WTC11 (cell line): ENCODE data around the gene RNF215. TPM values are rescaled to one million over a fixed set of nuclear protein-coding genes. Genes with fewer than 3 reads are reported as not detected.

Experiments
- ATAC-seq: fragments of 200-7000 bp; cut with Tn5 transposase; 2 replicates; pipeline ENCODE4 v1.10.0; 2021; ENCODE audit warnings: mild to moderate bottlenecking, moderate library complexity
- CTCF ChIA-PET: fragments of 300-600 bp; sonication (Branson Sonifier 250); formaldehyde crosslinking; loops from one replicate; lab custom pipeline; 2021; ENCODE audit warnings: antibody characterized with exemption; lab: Charles Lee
- POLR2A ChIA-PET: fragments of 350-600 bp; sonication (Branson Sonifier 250); formaldehyde crosslinking; loops from one replicate; lab custom pipeline; 2021; ENCODE audit warnings: antibody characterized with exemption; lab: Charles Lee
- DNase-seq: peaks from one replicate; pipeline ENCODE4 v3.0.0; 2021; ENCODE audit warnings: low spot score
- H3K27ac Mint-ChIP-seq: 2 replicates; pipeline ENCODE4 v1.8.0; 2021; ENCODE audit warnings: mixed read lengths
- H3K27me3 Mint-ChIP-seq: 2 replicates; pipeline ENCODE4 v1.8.0; 2021; ENCODE audit warnings: low read depth, mild to moderate bottlenecking, moderate library complexity, mixed read lengths
- H3K36me3 Mint-ChIP-seq: 2 replicates; pipeline ENCODE4 v1.8.0; 2021; ENCODE audit warnings: mixed read lengths
- H3K4me1 Mint-ChIP-seq: 2 replicates; pipeline ENCODE4 v1.8.0; 2022; ENCODE audit warnings: mixed read lengths
- H3K4me3 Mint-ChIP-seq: 2 replicates; pipeline ENCODE4 v1.8.0; 2021; ENCODE audit warnings: mild to moderate bottlenecking, moderate library complexity, mixed read lengths
- H3K9me3 Mint-ChIP-seq: 2 replicates; pipeline ENCODE4 v1.8.0; 2021; ENCODE audit warnings: mixed read lengths
- ATF1 ChIP-seq: sonication (generic); formaldehyde crosslinking; IDR thresholded peaks from 2 replicates; pipeline ENCODE4 v1.8.1; 2023; ENCODE audit warnings: mild to moderate bottlenecking, moderate library complexity, missing genetic modification reagents
- GTF2I ChIP-seq: fragments of 250-450 bp; sonication (Bioruptor Pico); conservative IDR thresholded peaks from 2 replicates; pipeline ENCODE4 v1.4.0; 2021; ENCODE audit warnings: mild to moderate bottlenecking
- HMGA2 ChIP-seq: fragments of 250-450 bp; sonication (Bioruptor Pico); IDR thresholded peaks from 2 replicates; pipeline ENCODE4 v1.4.0; 2021; ENCODE audit warnings: mild to moderate bottlenecking, moderate library complexity
- JAZF1 ChIP-seq: fragments of 250-450 bp; sonication (Bioruptor Pico); IDR thresholded peaks from 2 replicates; pipeline ENCODE4 v1.9.0; 2021; ENCODE audit warnings: moderate library complexity, mild to moderate bottlenecking, inconsistent platforms
- KAT7 ChIP-seq: sonication (generic); formaldehyde crosslinking; IDR thresholded peaks from 2 replicates; pipeline ENCODE4 v1.8.1; 2023; ENCODE audit warnings: missing genetic modification reagents, mild to moderate bottlenecking, borderline replicate concordance
- MXD4 ChIP-seq: fragments of 250-450 bp; sonication (Bioruptor Pico); IDR thresholded peaks from 2 replicates; pipeline ENCODE4 v1.8.0; 2021; ENCODE audit warnings: mild to moderate bottlenecking, moderate library complexity, borderline replicate concordance
- NFE2L1 ChIP-seq: sonication (generic); formaldehyde crosslinking; IDR thresholded peaks from 2 replicates; pipeline ENCODE4 v1.8.1; 2023; ENCODE audit warnings: missing genetic modification reagents
- NR3C1 ChIP-seq: sonication (generic); formaldehyde crosslinking; conservative IDR thresholded peaks from 2 replicates; pipeline ENCODE4 v1.8.1; 2023; ENCODE audit warnings: low read depth, mild to moderate bottlenecking, missing genetic modification reagents
- ZNF232 ChIP-seq: sonication (generic); formaldehyde crosslinking; IDR thresholded peaks from 2 replicates; pipeline ENCODE4 v1.8.0; 2022; ENCODE audit warnings: mild to moderate bottlenecking, missing genetic modification reagents
- ZNF263 ChIP-seq: sonication (generic); formaldehyde crosslinking; IDR thresholded peaks from 2 replicates; pipeline ENCODE4 v1.8.1; 2022; ENCODE audit warnings: low read depth, mild to moderate bottlenecking, moderate library complexity, missing genetic modification reagents
- ZNF423 ChIP-seq: fragments of 250-450 bp; sonication (Bioruptor Pico); IDR thresholded peaks from 2 replicates; pipeline ENCODE4 v2.1.2; 2022; ENCODE audit warnings: mild to moderate bottlenecking, moderate library complexity
- total RNA-seq: library from RNA; stranded (reverse); gene quantifications from 3 replicates; pipeline ENCODE4 v1.2.3, GENCODE V29; 2021
- TF ChIP-seq, protein P1 (sequence below): fragments of 250-450 bp; sonication (Bioruptor Pico); IDR thresholded peaks from 2 replicates; pipeline ENCODE4 v2.1.2; 2022; ENCODE audit warnings: mild to moderate bottlenecking, moderate library complexity
- TF ChIP-seq, protein P2 (sequence below): sonication (generic); formaldehyde crosslinking; IDR thresholded peaks from 2 replicates; pipeline ENCODE4 v1.8.0; 2022; ENCODE audit warnings: mild to moderate bottlenecking, missing genetic modification reagents
- TF ChIP-seq, protein P3 (sequence below): sonication (generic); formaldehyde crosslinking; IDR thresholded peaks from 2 replicates; pipeline ENCODE4 v1.8.0; 2022; ENCODE audit warnings: missing genetic modification reagents
- TF ChIP-seq, protein P4 (sequence below): fragments of 250-450 bp; sonication (Bioruptor Pico); IDR thresholded peaks from 2 replicates; pipeline ENCODE4 v1.9.0; 2021; ENCODE audit warnings: mild to moderate bottlenecking, borderline replicate concordance
- TF ChIP-seq, protein P5 (sequence below): sonication (generic); formaldehyde crosslinking; IDR thresholded peaks from 2 replicates; pipeline ENCODE4 v1.8.1; 2022; ENCODE audit warnings: low read depth, mild to moderate bottlenecking, moderate library complexity, missing genetic modification reagents, borderline replicate concordance
- TF ChIP-seq, protein P6 (sequence below): sonication (generic); formaldehyde crosslinking; conservative IDR thresholded peaks from 2 replicates; pipeline ENCODE4 v1.8.1; 2022; ENCODE audit warnings: mild to moderate bottlenecking, missing genetic modification reagents

Gene RNF215
- total RNA-seq, 1 experiment from 2014 or later, result 25.4 TPM

DNA sequence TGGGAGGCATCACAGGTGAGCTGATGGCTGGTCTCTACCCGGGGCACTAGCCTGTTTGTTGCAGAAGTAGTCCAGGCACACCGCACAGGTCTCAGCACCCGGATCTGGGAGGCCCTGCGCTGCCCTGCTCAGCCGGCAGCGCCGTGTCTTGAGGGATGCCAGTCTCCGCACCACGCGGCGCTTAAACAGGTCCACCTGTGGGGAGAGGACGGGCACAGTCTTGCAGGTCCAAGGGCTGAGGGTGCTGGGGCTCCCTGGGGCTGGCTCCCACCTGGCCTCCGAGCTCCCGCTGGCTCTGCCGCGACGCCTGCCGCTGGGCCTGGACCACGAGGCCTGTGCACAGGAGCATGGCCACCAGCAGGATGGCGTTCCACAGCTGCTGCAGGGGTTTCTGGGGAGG lies 7.2 kb downstream of the RNF215 start:
- no peak overlapping the region for H3K27ac Mint-ChIP-seq

DNA sequence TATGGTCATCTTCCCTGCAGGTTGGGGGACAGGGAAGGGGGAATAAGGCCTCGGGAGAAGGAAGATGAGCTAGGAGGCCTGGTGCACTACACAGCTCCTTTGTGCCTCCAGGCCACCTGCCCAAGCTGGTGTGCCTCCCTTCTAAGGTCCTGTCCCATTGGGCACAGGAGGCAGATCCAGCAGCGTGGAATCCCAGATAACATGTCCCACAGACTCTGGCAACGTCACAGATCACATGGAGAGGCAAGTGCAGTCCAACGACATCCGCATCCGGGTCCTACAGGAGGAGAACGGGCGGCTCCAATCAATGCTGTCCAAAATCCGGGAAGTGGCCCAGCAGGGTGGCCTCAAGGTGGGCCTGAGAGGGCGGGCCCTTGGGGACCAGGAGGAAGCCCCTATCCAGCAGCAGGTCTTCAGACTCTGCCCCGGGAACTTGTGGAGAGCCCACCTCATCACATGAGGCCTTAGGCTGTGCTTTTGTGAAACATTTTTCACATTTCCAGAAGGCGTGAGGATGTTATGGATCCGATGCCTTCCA lies 11.8 kb downstream of the RNF215 start:
- no peak overlapping the region for H3K4me3 Mint-ChIP-seq
- ATAC-seq (no peak), DNase-seq (no peak)
- peaks cover 4% of the 10 kb centered on the region; the same call in 1 of the 2 replicates for H3K36me3 Mint-ChIP-seq
- H3K27me3 Mint-ChIP-seq, result no peaks in the 10 kb centered on the region
- 0 out of 2 replicates have a peak, but pooled peaks cover 3% of the 10 kb centered on the region for H3K4me1 Mint-ChIP-seq
- POLR2A ChIA-PET, result interaction anchor here (0.7 to 1.8 kb wide), 2 partner anchors 19 to 568 kb away, joined by 6 to 14 read pairs; partner anchors contain the start of genes CCDC157 and SF3A1
- TF ChIP-seq ZNF263 (CRISPR knock-in tag) (no peak), MXD4 (CRISPR knock-in tag) (no peak), NFE2L1 (CRISPR knock-in tag) (no peak), KAT7 (CRISPR knock-in tag) (no peak), HMGA2 (CRISPR knock-in tag) (no peak), ATF1 (CRISPR knock-in tag) (no peak), ZNF232 (CRISPR knock-in tag) (no peak), GTF2I (CRISPR knock-in tag) (no peak), ZNF423 (CRISPR knock-in tag) (no peak), NR3C1 (CRISPR knock-in tag) (no peak)
- TF ChIP-seq, protein P1, sequence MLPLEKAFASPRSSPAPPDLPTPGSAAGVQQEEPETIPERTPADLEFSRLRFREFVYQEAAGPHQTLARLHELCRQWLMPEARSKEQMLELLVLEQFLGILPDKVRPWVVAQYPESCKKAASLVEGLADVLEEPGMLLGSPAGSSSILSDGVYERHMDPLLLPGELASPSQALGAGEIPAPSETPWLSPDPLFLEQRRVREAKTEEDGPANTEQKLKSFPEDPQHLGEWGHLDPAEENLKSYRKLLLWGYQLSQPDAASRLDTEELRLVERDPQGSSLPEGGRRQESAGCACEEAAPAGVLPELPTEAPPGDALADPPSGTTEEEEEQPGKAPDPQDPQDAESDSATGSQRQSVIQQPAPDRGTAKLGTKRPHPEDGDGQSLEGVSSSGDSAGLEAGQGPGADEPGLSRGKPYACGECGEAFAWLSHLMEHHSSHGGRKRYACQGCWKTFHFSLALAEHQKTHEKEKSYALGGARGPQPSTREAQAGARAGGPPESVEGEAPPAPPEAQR (CRISPR knock-in tag), result no peak
- TF ChIP-seq, protein P2, sequence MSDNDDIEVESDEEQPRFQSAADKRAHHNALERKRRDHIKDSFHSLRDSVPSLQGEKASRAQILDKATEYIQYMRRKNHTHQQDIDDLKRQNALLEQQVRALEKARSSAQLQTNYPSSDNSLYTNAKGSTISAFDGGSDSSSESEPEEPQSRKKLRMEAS (CRISPR knock-in tag), result no peak
- TF ChIP-seq, protein P3, sequence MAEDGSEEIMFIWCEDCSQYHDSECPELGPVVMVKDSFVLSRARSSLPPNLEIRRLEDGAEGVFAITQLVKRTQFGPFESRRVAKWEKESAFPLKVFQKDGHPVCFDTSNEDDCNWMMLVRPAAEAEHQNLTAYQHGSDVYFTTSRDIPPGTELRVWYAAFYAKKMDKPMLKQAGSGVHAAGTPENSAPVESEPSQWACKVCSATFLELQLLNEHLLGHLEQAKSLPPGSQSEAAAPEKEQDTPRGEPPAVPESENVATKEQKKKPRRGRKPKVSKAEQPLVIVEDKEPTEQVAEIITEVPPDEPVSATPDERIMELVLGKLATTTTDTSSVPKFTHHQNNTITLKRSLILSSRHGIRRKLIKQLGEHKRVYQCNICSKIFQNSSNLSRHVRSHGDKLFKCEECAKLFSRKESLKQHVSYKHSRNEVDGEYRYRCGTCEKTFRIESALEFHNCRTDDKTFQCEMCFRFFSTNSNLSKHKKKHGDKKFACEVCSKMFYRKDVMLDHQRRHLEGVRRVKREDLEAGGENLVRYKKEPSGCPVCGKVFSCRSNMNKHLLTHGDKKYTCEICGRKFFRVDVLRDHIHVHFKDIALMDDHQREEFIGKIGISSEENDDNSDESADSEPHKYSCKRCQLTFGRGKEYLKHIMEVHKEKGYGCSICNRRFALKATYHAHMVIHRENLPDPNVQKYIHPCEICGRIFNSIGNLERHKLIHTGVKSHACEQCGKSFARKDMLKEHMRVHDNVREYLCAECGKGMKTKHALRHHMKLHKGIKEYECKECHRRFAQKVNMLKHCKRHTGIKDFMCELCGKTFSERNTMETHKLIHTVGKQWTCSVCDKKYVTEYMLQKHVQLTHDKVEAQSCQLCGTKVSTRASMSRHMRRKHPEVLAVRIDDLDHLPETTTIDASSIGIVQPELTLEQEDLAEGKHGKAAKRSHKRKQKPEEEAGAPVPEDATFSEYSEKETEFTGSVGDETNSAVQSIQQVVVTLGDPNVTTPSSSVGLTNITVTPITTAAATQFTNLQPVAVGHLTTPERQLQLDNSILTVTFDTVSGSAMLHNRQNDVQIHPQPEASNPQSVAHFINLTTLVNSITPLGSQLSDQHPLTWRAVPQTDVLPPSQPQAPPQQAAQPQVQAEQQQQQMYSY (CRISPR knock-in tag), result no peak
- TF ChIP-seq, protein P4, sequence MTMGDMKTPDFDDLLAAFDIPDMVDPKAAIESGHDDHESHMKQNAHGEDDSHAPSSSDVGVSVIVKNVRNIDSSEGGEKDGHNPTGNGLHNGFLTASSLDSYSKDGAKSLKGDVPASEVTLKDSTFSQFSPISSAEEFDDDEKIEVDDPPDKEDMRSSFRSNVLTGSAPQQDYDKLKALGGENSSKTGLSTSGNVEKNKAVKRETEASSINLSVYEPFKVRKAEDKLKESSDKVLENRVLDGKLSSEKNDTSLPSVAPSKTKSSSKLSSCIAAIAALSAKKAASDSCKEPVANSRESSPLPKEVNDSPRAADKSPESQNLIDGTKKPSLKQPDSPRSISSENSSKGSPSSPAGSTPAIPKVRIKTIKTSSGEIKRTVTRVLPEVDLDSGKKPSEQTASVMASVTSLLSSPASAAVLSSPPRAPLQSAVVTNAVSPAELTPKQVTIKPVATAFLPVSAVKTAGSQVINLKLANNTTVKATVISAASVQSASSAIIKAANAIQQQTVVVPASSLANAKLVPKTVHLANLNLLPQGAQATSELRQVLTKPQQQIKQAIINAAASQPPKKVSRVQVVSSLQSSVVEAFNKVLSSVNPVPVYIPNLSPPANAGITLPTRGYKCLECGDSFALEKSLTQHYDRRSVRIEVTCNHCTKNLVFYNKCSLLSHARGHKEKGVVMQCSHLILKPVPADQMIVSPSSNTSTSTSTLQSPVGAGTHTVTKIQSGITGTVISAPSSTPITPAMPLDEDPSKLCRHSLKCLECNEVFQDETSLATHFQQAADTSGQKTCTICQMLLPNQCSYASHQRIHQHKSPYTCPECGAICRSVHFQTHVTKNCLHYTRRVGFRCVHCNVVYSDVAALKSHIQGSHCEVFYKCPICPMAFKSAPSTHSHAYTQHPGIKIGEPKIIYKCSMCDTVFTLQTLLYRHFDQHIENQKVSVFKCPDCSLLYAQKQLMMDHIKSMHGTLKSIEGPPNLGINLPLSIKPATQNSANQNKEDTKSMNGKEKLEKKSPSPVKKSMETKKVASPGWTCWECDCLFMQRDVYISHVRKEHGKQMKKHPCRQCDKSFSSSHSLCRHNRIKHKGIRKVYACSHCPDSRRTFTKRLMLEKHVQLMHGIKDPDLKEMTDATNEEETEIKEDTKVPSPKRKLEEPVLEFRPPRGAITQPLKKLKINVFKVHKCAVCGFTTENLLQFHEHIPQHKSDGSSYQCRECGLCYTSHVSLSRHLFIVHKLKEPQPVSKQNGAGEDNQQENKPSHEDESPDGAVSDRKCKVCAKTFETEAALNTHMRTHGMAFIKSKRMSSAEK (CRISPR knock-in tag), result no peak
- peak overlapping the region; percentile 78; the same call in 1 of the 2 replicates for H3K27ac Mint-ChIP-seq
- H3K9me3 Mint-ChIP-seq, result no peaks in the 10 kb centered on the region
- CTCF ChIA-PET, result interaction anchor here (1.1 to 2.9 kb wide), 6 partner anchors 11 to 87 kb away, joined by 3 to 14 read pairs (median 8); partner anchors contain the start of genes RNF215 and TBC1D10A

More for the DNA sequence above, 7.2 kb downstream of the RNF215 start:
- ChIA-PET POLR2A (no interaction called here), CTCF (interaction anchor here (0.9 kb wide), 1 partner anchor 92 kb away, joined by 3 read pairs; no protein-coding TSS in a partner anchor)
- peaks cover 7% of the 10 kb centered on the region for H3K36me3 Mint-ChIP-seq
- H3K4me3 Mint-ChIP-seq, result no peak overlapping the region
- H3K9me3 Mint-ChIP-seq, result no peaks in the 10 kb centered on the region
- TF ChIP-seq, protein P5, sequence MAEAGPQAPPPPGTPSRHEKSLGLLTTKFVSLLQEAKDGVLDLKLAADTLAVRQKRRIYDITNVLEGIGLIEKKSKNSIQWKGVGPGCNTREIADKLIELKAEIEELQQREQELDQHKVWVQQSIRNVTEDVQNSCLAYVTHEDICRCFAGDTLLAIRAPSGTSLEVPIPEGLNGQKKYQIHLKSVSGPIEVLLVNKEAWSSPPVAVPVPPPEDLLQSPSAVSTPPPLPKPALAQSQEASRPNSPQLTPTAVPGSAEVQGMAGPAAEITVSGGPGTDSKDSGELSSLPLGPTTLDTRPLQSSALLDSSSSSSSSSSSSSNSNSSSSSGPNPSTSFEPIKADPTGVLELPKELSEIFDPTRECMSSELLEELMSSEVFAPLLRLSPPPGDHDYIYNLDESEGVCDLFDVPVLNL, result no peak
- no peak for TF ChIP-seq JAZF1 (CRISPR knock-in tag)
- TF ChIP-seq, protein P6, sequence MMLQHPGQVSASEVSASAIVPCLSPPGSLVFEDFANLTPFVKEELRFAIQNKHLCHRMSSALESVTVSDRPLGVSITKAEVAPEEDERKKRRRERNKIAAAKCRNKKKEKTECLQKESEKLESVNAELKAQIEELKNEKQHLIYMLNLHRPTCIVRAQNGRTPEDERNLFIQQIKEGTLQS, result no peak
- H3K4me1 Mint-ChIP-seq, result no peaks in the 10 kb centered on the region
- DNase-seq, result no peak
- H3K27me3 Mint-ChIP-seq, result no peaks in the 10 kb centered on the region
- ATAC-seq, result no peak
